HEK293T (cell line): ENCODE measurements around the gene RNF31.

ENCODE experiments used
- ARNT ChIP-seq: fragments of 450-650 bp; IDR thresholded peaks from 2 replicates; pipeline ENCODE4 v1.6.1; 2017; ENCODE audit warnings: mild to moderate bottlenecking
- ELF4 ChIP-seq: fragments of 450-650 bp; IDR thresholded peaks from 2 replicates; pipeline ENCODE4 v1.6.1; 2017; ENCODE audit warnings: antibody characterized with exemption
- FOXK2 ChIP-seq: fragments of 450-650 bp; IDR thresholded peaks from 2 replicates; pipeline ENCODE4 v1.6.1; 2016; ENCODE audit warnings: mild to moderate bottlenecking
- FOXM1 ChIP-seq: fragments of 450-650 bp; IDR thresholded peaks from 2 replicates; pipeline ENCODE4 v1.6.1; 2017; ENCODE audit warnings: mild to moderate bottlenecking, borderline replicate concordance
- NFRKB ChIP-seq: fragments of 450-650 bp; IDR thresholded peaks from 2 replicates; pipeline ENCODE4 v1.6.1; 2016; ENCODE audit warnings: mild to moderate bottlenecking, moderate library complexity
- SP1 ChIP-seq: fragments of 450-650 bp; IDR thresholded peaks from 2 replicates; pipeline ENCODE4 v1.6.1; 2017
- TARDBP ChIP-seq: fragments of 450-650 bp; IDR thresholded peaks from 2 replicates; pipeline ENCODE4 v1.6.1; 2016
- TF ChIP-seq, protein P1 (sequence below): fragments of 450-650 bp; IDR thresholded peaks from 2 replicates; pipeline ENCODE4 v1.6.1; 2016

DNA sequence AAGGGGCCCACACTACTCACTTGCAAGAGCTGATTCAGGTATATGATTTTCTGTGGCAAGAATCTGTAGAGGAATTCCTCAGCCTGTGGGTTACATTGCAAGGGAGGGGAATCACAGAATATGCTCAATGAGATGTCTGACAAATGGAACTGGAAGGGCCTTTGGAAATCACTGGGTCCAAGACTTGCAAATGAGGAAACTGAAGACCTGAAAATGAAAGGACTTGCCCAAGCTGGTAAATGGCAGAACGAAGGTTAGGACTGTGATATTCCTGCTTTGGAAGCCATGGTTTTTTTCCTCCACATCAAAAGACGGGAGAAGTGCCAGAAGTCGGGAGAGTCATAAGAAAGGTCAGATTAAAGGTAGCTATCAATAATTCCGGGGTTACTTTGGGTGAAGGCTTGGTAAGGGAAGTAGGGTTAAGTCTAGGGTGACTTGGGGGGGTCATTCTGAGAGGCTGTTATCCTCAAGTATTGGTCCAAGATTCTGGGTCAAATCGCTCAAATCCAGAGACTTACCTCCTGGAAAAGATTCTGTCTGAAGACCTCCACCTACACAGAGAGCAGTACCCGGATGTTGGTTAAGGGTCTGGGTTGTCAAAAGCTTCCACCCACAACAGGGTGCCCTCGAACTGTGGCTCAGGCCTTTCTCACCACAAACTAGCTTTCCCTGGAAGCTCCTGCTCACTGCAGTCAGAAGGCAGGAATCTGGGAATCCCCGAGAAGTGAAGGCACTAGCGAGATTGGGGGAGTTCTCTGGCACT lies 1.4 kb upstream of the RNF31 start:
- TF ChIP-seq SP1 (no peak), FOXK2 (no peak), ELF4 (no peak), FOXM1 (no peak), ARNT (no peak), TARDBP (no peak), NFRKB (no peak)
- TF ChIP-seq, protein P1, sequence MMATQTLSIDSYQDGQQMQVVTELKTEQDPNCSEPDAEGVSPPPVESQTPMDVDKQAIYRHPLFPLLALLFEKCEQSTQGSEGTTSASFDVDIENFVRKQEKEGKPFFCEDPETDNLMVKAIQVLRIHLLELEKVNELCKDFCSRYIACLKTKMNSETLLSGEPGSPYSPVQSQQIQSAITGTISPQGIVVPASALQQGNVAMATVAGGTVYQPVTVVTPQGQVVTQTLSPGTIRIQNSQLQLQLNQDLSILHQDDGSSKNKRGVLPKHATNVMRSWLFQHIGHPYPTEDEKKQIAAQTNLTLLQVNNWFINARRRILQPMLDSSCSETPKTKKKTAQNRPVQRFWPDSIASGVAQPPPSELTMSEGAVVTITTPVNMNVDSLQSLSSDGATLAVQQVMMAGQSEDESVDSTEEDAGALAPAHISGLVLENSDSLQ = no peak
